AG08395 (cell line): ENCODE measurements around the gene B9D2.
"Not testable (repeated sequence)": the region's sequence is repeated elsewhere in the genome, so short reads cannot be mapped to it uniquely, and the experiment has no call there.

Source experiments
- DNase-seq: peaks from one replicate; pipeline ENCODE4 v3.0.0; 2012; ENCODE audit warnings: mixed read lengths, low spot score

The B9D2 gene

GRCh38 chr19:41355035-41355434, 8.9 kb downstream of the B9D2 start:
- DNase-seq: no peak

- no peak for DNase-seq
Measured at GRCh38 chr19:41354343-41354953, 9.5 kb downstream of the B9D2 start.

- peak; percentile 99 for DNase-seq
Measured at GRCh38 chr19:41353466-41354342, 10.2 kb downstream of the B9D2 start, which contains the start of gene TGFB1. Gene TGFB1 (minus strand): TSS chr19:41353922. CDS start chr19:41353044, 878 bp downstream.

GRCh38 chr19:41352609-41353465, 11.1 kb downstream of the B9D2 start:
- peak; percentile 66 for DNase-seq

- DNase-seq: no peak
Measured at GRCh38 chr19:41352279-41352608, 11.7 kb downstream of the B9D2 start.

- peak; percentile 88 for DNase-seq
Measured at GRCh38 chr19:41351339-41352245, 12.4 kb downstream of the B9D2 start.

GRCh38 chr19:41350735-41351338, 13.1 kb downstream of the B9D2 start:
- peak; percentile 27 for DNase-seq

- not testable (repeated sequence) for DNase-seq
Measured at GRCh38 chr19:41346916-41347315, 17.0 kb downstream of the B9D2 start.

- no peak for DNase-seq
Measured at GRCh38 chr19:41344162-41344561, 19.8 kb downstream of the B9D2 start.

- no peak for DNase-seq
Measured at GRCh38 chr19:41341669-41342490, 22.1 kb downstream of the B9D2 start.

GRCh38 chr19:41339936-41340335, 24.0 kb downstream of the B9D2 start:
- DNase-seq: peak; percentile 71

- no peak for DNase-seq
Measured at GRCh38 chr19:41335467-41335866, 28.5 kb downstream of the B9D2 start.

GRCh38 chr19:41334793-41335192, 29.2 kb downstream of the B9D2 start:
- DNase-seq: no peak

- DNase-seq: no peak
Measured at GRCh38 chr19:41332468-41332867, 31.5 kb downstream of the B9D2 start.

- no peak for DNase-seq
Measured at GRCh38 chr19:41332000-41332399, 31.9 kb downstream of the B9D2 start.

- DNase-seq: no peak
Measured at GRCh38 chr19:41330946-41331678, 32.8 kb downstream of the B9D2 start.

GRCh38 chr19:41330481-41330880, 33.5 kb downstream of the B9D2 start:
- DNase-seq: no peak

GRCh38 chr19:41328842-41329225, 35.1 kb downstream of the B9D2 start:
- DNase-seq: no peak

GRCh38 chr19:41328157-41328841, 35.6 kb downstream of the B9D2 start:
- DNase-seq: no peak
